ENCODE data around the gene ZNRF3. TPM values are rescaled to one million over a fixed set of nuclear protein-coding genes. Genes with fewer than 3 reads are reported as not detected.

The ZNRF3 gene
- total and polyA plus RNA-seq, 4 donors, result 3.5 to 10.2 (median 6.9) TPM

GRCh38 chr22:28930357-28931007, 47.1 kb downstream of the ZNRF3 start:
- Histone ChIP-seq H3K9ac (ENCODE audit: insufficient read depth in 1 of 2, low read length in 2 of 2) (no peak overlapping the region), H3K36me3 (ENCODE audit: control insufficient read depth in 4 of 4, insufficient read depth in 4 of 4, low read length in 4 of 4) (no peaks in the 10 kb centered on the region), H3K27me3 (ENCODE audit: control insufficient read depth in 3 of 3, insufficient read depth in 3 of 3, low read length in 2 of 3) (no peaks in the 10 kb centered on the region), H3K9me3 (ENCODE audit: control insufficient read depth in 4 of 4, insufficient read depth in 3 of 4, low read length in 3 of 4) (peaks cover 0 to 1% (median 0%) of the 10 kb centered on the region in 4 donors), H3K4me1 (ENCODE audit: control insufficient read depth in 5 of 5, insufficient read depth in 5 of 5, low read length in 5 of 5) (peaks cover 17 to 36% (median 19%) of the 10 kb centered on the region in 5 donors), H3K4me3 (no peak overlapping the region), H3K27ac (ENCODE audit: low read depth in 1 of 2, low read length in 1 of 2) (peak overlapping the region in 1 of 2 donors; percentile 45)
- DNase-seq (no peak), ATAC-seq (ENCODE audit: insufficient read depth, low FRiP score) (no peak)
- 54 to 75% methylated on average over 4 of the region's 4 CpGs for WGBS, 2 donors
- no peak for TF ChIP-seq CTCF (IDR thresholded peaks at IDR 0.05; ENCODE audit: control extremely low read depth, extremely low read depth)

- H3K4me3 ChIP-seq, result no peak overlapping the region
- no peak overlapping the region for H3K9ac ChIP-seq (ENCODE audit: insufficient read depth in 1 of 2, low read length in 2 of 2)
- WGBS, 2 donors, result 90 to 95% methylated on average over 5 of the region's 5 CpGs
- peak overlapping the region in 1 of 2 donors; percentile 15 for H3K27ac ChIP-seq (ENCODE audit: low read depth in 1 of 2, low read length in 1 of 2)
- DNase-seq (no peak), ATAC-seq (ENCODE audit: insufficient read depth, low FRiP score) (no peak)
- peaks cover 11 to 34% (median 17%) of the 10 kb centered on the region in 5 donors for H3K4me1 ChIP-seq (ENCODE audit: control insufficient read depth in 5 of 5, insufficient read depth in 5 of 5, low read length in 5 of 5)
- no peaks in the 10 kb centered on the region for H3K36me3 ChIP-seq (ENCODE audit: control insufficient read depth in 4 of 4, insufficient read depth in 4 of 4, low read length in 4 of 4)
- TF ChIP-seq CTCF (IDR thresholded peaks at IDR 0.05; ENCODE audit: control extremely low read depth, extremely low read depth), result no peak
- H3K9me3 ChIP-seq (ENCODE audit: control insufficient read depth in 4 of 4, insufficient read depth in 3 of 4, low read length in 3 of 4), result peaks cover 0 to 1% (median 0%) of the 10 kb centered on the region in 4 donors
- H3K27me3 ChIP-seq (ENCODE audit: control insufficient read depth in 3 of 3, insufficient read depth in 3 of 3, low read length in 2 of 3), result no peaks in the 10 kb centered on the region
These were observed 48.6 kb downstream of the ZNRF3 start for GRCh38 chr22:28931844-28932567.

GRCh38 chr22:28933321-28933720, 49.9 kb downstream of the ZNRF3 start:
- H3K9ac ChIP-seq (ENCODE audit: insufficient read depth in 1 of 2, low read length in 2 of 2), result no peak overlapping the region
- H3K4me3 ChIP-seq, result no peak overlapping the region
- no peaks in the 10 kb centered on the region for H3K9me3 ChIP-seq (ENCODE audit: control insufficient read depth in 4 of 4, insufficient read depth in 3 of 4, low read length in 3 of 4)
- WGBS, 2 donors, result 38 to 72% methylated on average over 2 of the region's 2 CpGs
- no peak for TF ChIP-seq CTCF (IDR thresholded peaks at IDR 0.05; ENCODE audit: control extremely low read depth, extremely low read depth)
- no peaks in the 10 kb centered on the region for H3K36me3 ChIP-seq (ENCODE audit: control insufficient read depth in 4 of 4, insufficient read depth in 4 of 4, low read length in 4 of 4)
- H3K4me1 ChIP-seq (ENCODE audit: control insufficient read depth in 5 of 5, insufficient read depth in 5 of 5, low read length in 5 of 5), result peaks cover 11 to 26% (median 15%) of the 10 kb centered on the region in 5 donors
- H3K27me3 ChIP-seq (ENCODE audit: control insufficient read depth in 3 of 3, insufficient read depth in 3 of 3, low read length in 2 of 3), result no peaks in the 10 kb centered on the region
- no peak for DNase-seq
- H3K27ac ChIP-seq (ENCODE audit: low read depth in 1 of 2, low read length in 1 of 2), result no peak overlapping the region
- ATAC-seq (ENCODE audit: insufficient read depth, low FRiP score), result no peak

All from lung (tissue), 12 donors.